GM19043 (cell line): ENCODE data around the gene FRMPD4.
"Not testable (repeated sequence)": the region's sequence is repeated elsewhere in the genome, so short reads cannot be mapped to it uniquely, and the experiment has no call there.

Experiments used
- ATAC-seq: cut with Tn5 transposase; IDR thresholded peaks from one replicate; pipeline ENCODE4 v1.9.1; 2021; ENCODE audit warnings: low read depth; ENCODE audit not compliant: unreplicated experiment

FRMPD4 gene

DNA sequence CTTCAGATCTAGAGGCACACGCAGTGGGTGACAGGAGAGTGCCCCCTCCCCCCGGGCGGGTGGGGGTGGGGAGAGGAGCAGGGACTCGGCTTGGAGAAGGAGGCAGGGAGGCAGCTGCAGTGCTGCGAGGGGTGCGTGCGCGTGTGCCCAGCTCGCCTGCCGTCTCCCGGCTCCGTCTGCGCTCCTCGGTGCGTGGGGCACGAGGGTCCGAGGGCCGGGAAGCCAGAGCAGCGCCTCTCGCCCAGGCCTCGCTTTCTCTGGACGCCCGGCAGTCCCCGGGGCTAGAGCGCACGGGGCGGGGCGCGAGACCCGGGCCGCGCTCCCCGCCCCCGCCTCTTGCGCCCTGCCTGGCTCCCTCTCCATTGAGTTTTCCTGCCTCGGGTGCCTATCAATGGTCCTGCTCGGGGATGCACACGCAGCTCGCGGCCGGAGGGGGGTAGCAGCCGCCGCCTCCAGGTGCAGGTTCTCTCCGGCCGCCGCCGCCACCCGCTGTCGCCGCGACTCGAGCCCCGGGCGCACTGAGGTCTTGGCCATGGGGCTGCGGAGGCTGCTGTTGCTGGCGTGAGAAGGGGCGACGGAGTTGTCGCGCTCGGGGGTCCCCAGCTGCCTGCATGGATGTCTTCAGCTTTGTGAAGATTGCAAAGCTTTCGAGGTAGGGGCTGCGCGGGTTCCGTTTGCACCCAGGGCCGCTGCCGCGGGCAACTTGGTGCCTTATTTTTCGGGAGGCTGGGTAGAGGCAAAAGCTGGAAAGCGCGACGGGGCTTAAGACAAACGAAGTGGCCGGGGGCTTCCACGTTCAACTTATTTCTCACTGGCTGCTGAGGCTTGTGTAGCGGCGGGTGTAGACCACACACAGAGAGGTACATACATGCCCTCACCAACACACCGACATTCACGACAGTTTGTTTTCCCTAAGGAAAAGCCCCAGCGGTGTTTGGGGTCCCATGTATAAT, at the start of gene FRMPD4:
TSS of gene FRMPD4 (plus strand) at position 113 of the 953 bp plus-strand sequence. CDS start at position 612, 499 bp downstream.
- no peak for ATAC-seq

DNA sequence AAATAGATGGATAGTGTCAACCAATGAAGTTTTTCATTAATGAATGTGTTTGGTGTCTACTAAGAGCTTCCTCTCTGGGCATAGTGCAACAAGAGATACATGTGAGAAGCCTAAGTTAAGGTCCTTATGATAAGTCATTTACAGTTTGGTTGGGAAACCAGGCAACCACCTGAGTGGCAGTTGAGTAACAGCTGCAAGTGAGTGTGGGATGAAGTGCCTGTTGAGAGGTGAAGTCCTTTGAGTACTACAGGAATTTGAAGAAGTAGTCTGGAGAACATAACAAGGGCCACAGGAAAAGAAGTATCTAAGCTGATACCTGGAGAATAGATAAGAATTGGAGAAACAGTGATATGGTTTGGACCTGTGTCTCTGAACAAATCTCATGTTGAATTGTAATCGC, 48.5 kb upstream of the FRMPD4 start:
- ATAC-seq, result no peak

DNA sequence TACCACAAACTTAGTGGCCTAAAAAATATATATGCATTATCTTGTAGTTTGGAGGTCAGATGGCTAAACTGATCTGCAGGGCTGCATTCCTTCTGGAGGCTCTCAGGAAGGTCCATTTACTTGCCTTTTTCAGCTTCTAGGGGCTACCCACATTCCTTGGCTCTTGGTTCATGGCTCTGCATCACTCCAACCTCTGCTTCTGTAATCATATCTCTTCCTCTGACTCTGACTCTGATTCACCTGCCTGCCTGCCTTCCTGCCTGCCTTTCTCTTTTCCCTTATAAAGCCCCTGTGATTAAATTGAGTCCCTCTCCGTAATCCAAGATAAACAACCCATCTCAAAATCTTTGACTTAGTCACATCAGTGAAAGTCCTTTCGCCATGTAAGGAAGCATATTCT, 25.0 kb upstream of the FRMPD4 start:
- ATAC-seq, result no peak

DNA sequence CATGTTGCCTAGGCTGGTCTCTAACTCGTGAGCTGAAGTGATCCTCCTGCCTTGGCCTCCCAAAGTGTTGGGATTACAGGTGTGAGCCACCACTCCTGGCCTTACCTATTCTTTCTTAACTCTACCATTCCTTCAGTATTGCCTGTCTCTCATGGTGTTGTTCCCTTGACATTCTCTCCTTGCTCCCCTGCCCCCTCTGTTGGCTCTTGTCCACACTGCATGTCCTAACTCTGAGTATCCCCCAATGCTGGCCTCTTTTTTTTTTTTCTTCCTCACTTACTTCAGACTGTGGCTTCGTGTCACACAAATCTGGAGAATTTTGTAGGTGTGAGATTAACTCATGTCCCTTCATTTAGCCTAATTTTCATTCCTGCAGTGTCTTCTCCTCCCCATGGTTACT, 22.9 kb upstream of the FRMPD4 start:
- no peak for ATAC-seq

DNA sequence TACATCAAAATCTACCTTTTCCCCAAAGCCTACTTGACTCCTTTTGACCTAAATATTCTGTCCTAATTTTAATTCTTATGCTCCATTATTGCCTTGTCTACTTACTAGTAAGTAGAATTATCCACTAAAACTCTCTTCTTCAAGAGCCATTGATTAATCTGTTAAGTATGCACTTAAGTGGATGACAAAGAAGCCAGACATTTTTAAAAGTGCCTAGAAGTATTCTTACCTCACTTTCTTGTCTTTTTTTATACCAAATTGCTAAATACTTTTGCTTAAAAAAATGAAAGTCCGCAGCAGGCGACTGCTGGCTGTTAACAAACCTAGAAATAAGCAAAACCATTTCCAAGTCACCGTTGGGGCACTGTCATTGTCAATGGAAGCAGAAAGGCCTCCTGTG, 20.1 kb upstream of the FRMPD4 start:
- ATAC-seq, result no peak

DNA sequence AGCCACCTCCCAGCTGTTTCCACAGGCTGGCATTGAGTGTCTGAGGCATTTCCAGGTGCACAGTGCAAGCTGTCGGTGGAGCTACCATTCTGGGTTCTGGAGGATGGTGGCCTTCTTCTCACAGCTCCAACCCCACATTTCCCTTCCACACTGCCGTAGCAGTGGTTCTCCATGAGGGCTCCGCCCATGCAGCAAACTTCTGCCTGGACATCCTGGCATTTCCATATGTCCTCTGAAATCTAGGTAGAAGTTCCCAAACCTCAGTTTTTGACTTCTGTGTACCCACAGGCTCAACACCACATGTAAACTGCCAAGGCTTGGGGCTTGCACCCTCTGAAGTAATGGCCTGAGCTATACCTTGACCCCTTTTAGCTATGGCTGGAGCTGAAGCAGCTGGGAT, 10.3 kb upstream of the FRMPD4 start:
- ATAC-seq, result no peak

DNA sequence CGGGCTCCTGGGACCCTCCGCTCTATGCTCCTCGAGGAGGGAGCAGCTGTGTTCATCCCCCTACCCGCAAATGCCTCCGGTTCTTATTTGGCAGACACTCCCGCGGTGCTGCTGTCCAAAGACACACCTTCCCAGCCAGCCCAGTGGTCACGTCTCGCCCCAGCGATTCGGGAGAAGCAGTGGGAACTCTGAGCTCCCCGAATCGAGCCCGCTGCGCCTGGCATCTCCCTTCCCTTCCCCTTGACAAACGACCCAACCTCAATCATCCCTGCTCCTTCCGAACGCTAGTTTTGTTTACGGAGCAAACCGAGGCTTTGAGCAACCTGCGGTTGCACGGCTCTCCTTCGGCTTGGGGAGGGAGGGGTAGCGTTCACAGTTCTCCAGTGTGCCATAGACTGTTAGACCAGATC, 317 bp upstream of the FRMPD4 start:
- ATAC-seq, result no peak

DNA sequence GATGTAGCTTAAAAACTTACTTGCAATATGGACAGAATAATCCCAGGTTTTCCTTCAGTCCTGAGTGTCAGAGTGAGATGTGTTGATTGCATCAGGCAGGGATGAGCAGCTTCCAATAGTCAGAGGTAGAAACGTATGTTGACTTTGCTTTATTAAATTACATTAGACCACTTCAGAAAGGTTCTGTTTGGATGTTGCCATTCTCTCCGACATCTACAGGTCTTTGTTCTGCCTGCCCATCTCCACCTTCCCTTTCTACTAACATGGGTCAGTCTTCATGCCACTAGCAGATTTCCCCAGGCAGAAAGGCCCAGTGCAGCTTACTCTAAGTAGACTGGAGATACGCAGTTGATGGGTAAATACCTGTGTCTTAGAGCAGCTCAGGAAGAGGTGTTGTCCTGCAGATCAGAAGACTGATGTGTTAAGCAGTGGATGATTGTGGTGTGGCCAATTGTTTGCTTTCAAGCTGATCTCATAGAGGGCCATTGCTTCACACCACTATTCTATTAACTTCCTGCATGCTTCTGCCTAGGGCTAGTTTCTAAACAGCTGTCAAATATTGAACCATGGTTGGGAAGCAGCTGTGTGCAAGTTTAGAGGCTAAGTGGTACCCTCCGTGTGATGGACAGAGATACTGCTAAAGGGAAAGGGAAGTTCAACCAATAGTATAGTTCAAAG, 1.8 kb downstream of the FRMPD4 start:
- ATAC-seq, result no peak

DNA sequence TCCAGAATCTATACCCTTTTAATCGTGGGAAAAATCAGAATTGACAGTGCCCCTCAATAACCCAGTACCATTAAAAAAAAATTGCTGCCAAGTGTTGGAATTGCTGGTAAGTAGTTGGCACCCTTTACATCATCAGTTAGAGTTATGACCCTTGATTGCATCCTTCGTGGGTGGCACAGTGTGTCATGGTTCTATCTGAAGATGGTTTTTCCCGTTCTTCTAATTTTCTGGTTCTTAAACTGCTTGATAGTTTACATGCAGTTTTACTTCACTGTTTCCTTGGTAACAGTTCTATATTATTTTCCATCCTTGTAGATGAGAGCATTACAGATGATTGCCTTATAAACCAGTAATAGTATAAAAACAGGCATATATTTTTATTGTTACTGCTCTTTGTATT, 3.2 kb downstream of the FRMPD4 start:
- ATAC-seq, result no peak

DNA sequence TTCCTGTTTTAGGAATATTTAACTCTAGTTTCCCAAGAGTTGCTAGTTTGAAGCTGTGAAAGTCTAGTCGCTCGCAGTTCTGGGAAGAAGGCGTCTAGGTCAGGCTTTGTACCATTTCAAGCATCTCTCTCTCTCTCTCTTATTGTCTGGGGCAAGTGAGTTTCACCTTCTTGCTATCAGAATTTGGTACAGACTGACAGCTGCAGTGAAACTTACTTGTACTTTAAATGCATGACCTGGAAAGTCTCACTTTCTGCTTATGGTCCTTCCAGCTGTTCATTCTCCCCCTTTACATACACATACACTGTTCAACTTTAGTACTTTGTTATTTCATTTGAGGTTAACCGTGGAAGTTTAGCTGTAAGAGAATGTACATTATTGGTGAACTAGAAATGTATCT, 4.4 kb downstream of the FRMPD4 start:
- no peak for ATAC-seq

DNA sequence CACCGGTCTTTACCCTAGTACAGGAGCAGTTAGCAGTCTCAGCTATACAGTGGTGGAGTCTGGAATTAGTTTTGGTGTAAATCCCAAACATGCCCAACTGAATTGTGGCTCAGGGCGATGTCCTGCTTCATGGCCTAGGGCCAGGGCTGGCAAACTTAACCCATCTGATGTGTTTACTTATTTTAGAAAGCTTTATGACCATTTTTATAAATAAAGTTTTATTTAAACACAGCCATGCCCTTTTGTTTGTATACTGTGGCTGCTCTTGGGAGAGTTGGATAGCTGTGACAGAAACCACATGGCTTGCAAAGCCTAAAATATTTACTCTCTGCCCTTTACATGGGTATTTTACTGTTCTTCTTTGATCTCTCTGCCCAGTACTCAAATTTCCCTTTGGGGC, 7.1 kb downstream of the FRMPD4 start:
- no peak for ATAC-seq

DNA sequence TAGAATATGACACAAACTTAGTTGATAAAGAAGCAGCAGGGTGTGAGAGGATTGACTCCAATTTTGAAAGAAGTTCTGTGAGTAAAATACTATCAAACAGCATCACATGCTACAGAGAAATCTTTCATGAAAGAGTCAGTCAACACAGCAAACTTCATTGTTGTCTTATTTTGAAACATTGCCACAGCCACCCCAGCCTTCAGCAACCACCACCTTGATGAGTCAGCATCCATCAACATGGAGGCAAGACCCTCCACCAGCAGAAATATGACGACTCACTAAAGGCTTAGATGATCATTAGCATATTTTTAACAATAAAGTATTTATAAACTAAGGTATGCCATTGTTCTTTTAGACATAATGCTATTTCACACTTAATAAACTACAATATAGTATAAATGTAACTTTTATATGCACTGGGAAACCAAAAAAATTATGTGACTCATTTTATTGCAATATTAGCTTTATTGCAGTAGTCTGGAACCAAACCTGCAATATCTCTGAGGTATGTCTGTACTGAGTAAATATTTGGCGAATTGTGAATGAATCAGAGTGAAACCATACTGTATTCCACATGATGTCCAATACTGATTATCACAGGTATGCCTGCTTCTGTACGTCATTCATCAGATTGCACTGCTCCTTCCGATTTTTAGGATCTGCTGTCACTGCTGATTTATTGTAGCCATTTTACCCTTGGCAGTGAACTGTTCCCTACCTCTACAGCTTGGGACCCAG, 11.6 kb downstream of the FRMPD4 start:
- ATAC-seq, result no peak

DNA sequence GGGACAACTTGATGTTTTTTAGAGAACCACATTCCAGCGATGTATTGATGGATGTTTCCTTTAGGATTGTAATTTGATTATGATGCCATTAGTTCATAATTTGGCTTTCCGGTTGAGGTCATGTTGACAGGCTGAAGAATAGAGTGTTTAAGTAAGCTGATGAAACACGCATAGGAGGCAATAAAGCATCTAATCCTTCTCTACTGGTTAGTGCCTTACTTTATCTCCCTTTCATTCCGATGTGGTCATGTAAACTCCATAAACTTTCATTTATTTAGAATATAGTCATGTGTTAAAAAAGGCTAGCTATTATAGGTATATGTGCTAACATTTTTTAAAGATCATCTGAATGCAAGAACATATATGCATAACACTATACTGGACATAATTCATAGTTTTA, 15.0 kb downstream of the FRMPD4 start:
- no peak for ATAC-seq

DNA sequence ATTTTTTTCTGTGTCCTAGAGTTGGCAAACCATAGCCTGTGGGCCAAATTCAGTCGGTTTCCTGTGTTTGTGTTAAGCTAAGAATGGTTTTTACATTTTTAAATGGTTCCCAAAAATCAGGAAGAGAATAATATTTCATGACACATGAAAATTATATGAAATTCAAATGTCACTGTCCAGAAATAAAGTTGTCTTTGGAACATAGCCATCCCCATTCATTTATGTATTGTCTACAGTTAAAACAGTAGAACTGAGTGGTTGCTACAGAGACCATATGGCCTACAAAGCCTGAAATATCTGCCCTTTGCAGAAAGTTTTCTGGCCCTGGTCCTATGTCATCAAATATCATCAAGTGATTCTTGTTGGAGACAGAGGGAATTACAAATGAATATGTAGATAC, 15.5 kb downstream of the FRMPD4 start:
- ATAC-seq, result no peak

DNA sequence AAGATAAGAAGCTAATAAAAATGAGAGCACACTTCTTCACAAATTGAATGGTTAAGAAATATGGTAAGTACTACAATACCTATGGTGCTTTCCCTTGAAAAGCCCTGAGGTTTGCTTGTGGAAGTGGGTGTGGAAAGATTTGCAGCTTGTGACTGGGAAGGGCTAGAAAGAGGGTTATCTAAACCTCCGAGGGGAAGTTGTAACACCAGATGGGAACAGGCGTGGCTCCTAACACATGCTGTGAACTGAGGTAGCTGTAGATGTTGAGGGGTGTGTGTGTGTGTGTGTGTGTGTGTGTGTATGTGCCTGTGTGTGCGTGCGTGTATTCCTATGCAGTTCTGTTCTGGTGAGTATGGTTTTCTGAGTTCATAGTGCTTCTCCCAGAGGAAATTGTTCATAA, 21.5 kb downstream of the FRMPD4 start:
- ATAC-seq, result no peak

DNA sequence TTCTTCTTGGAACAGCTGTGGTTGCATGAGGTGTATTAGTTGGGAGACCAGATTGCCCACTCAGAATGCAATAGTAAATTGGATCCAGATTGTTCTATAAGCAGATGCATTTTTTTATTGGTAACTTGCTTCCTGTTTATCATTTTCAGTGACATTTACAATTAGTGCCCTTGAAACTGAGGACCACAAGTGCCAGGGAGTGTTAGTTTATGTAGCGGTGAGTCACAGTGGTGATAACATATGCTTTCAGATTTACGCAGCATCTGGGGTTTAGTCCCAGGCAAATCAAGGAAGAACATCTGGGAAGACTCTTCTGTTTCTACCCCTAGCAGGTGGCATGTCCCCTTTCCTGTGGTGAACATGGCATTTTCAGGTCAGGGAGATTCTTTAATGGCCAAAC, 24.1 kb downstream of the FRMPD4 start:
- no peak for ATAC-seq

DNA sequence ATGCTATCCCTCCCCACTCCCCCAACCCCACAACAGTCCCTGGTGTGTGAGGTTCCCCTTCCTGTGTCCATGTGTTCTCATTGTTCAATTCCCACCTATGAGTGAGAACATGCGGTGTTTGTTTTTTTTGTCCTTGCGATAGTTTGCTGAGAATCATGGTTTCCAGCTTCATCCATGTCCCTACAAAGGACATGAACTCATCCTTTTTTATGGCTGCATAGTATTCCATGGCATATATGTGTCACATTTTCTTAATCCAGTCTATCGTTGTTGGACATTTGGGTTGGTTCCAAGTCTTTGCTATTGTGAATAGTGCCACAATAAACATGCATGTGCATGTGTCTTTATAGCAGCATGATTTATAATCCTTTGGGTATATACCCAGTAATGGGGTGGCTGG, 25.9 kb downstream of the FRMPD4 start:
- ATAC-seq, result not testable (repeated sequence)

DNA sequence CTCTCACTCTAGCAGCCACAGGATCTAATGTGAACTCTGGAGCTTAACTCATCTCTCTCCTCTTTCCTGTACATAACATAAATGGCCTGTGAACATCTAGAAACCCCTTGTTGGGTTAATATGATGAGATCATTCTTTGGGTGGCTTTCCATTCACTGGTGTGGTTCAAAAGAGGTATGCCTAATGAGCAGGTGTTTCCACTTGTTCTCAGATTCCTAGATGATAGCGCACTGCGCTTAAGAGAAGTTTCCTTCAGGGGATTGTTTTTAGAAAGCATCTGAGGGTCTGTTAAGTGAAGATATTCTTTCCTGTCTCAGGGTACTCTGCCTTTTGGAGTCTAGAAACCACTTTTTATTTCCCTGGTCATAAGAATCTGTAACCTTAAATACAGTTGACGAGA, 32.5 kb downstream of the FRMPD4 start:
- ATAC-seq, result no peak

DNA sequence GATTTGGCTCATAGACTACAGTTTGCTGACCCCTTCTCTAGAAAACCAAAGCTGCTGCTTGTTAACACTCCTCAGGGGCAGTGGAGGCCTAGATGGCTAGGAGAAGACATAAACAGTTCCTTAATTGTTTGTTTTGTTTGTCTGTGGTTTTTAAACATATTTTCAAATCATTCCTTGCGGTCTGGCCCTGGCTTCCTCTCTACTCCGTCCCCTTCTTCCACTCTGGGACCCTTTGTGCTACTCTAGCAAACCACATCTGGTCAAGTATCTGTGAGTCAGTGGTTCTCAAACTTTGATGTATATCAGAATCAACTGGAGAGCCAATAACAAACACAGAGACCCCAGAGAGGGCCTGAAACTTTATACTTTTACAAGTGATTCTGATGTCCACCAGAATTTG, 36.1 kb downstream of the FRMPD4 start:
- no peak for ATAC-seq

DNA sequence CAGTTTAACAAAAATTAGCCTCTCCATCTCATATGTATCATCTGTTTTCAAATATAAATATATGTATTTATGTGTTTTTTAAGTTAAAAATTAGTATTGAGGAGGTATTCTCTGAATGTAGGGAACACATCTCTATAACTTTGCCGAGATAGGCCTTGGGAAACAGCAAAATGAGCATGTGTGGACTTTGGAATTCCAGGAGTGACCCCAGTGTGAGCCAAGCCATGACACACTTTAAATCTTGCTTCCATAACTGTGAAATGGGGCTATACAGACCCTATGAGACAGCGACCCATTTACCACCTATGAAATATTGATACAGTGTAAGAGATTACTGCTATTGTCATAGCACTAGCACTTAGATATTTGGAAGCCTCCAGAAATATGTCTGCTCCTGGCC, 58.8 kb downstream of the FRMPD4 start:
- ATAC-seq, result no peak

DNA sequence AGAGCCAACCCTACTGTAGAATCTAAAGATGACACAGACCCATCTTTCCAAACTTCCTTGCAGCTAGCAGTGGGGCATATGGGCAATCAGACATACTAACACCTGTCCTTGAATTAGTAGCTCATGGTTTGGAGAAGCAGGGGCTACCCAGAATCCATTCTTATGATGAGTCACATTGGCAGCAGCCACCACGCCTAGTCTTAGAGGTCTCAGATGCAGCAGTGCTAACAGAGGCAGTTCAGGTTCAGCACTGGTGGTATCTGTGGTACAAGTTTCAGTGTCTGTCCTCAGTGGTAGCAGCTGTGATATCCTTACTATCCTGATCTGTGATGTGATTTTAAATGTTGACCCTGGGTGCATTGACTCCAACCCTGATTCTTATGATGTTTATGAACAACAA, 68.1 kb downstream of the FRMPD4 start:
- ATAC-seq, result no peak
